GM12873 (cell line): ENCODE results near the gene DMBT1.

Experiments
- TF ChIP-seq, protein P1 (sequence below): IDR thresholded peaks from 2 replicates; pipeline ENCODE4 v1.5.1; 2012; ENCODE audit warnings: low read depth, mild to moderate bottlenecking, moderate library complexity, low read length, control low read depth; ENCODE audit not compliant: insufficient read depth; ENCODE audit errors: missing control alignments

The DMBT1 gene

DNA sequence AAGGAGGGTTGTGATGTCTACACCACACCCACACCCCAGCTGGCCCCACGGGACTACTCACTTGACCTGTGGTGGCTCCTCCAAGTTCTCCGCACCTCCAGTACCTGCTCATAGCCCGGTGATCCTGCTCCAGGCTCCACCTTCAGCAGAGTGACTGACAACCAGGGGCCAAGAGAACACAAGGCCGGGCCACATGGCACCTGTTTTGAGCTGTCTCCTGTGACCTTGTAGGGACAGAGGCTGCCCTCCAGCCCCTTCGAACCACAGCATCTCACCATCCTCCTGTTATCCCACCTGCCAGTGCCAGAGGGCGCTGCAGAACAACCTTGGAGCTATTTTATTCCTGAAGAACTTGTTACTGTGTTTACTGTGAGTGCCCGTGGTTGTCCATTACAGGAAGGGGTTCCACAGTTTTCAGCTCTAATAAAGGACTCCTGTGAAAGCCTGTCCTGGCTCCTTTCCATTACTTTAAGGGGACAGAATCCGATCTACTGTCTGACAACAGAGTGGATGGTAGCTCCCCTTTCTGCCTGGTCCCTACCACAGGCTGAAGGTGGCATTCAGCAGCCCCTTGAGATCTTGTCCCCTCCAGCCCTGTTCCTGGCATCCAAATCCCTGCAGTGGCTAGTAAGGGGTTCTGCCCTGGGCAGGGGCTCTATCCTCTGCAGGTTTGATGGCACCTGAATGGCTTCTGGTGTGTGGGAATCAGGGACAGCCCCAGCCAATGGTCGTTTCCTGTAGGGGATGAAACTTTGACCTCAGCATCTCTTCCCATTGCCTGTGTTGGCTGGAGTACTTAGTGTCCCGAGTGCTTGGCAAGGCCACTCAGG, 88.3 kb downstream of the DMBT1 start:
- TF ChIP-seq, protein P1, sequence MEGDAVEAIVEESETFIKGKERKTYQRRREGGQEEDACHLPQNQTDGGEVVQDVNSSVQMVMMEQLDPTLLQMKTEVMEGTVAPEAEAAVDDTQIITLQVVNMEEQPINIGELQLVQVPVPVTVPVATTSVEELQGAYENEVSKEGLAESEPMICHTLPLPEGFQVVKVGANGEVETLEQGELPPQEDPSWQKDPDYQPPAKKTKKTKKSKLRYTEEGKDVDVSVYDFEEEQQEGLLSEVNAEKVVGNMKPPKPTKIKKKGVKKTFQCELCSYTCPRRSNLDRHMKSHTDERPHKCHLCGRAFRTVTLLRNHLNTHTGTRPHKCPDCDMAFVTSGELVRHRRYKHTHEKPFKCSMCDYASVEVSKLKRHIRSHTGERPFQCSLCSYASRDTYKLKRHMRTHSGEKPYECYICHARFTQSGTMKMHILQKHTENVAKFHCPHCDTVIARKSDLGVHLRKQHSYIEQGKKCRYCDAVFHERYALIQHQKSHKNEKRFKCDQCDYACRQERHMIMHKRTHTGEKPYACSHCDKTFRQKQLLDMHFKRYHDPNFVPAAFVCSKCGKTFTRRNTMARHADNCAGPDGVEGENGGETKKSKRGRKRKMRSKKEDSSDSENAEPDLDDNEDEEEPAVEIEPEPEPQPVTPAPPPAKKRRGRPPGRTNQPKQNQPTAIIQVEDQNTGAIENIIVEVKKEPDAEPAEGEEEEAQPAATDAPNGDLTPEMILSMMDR, result peak; percentile 77

DNA sequence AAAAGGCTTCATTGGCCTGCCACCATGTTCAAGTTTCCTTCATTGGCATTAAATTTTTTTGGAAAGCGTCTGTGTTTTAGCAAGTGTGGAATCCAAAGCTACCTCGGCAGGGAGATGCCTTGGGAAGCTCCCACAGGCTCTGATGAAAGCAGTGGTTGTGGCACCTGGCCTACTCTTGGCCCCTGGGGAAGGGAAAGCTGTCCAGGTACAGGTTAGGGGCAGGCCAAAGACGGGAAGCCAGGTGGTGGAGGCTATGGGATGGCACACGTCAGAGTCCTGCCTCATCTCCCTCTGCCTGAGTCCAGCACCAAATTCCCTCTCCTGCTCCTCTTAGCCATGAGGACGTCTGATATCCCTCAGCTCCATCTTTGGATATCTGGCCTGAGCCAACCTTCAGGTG, 89.3 kb downstream of the DMBT1 start:
- TF ChIP-seq, protein P1, result no peak

DNA sequence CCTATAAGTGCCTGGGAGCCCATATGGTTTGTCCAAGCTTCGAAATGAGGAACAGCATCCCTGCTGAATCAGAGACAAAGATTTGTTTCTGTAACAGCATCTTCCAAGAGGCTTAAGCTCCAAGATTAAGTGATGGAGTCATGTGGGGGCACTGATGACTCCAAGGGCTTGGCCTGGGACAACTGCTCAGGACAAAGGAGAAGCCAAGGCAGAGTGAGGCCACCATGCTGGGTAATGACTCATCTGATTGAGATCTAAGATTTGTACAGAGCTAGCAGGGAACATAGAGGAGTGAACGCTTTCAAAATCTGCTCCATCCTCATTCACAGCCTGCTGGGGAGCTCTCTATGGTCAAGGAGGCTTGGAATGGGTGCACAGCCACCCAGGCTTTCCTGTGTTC, 89.8 kb downstream of the DMBT1 start:
- TF ChIP-seq, protein P1, result no peak

DNA sequence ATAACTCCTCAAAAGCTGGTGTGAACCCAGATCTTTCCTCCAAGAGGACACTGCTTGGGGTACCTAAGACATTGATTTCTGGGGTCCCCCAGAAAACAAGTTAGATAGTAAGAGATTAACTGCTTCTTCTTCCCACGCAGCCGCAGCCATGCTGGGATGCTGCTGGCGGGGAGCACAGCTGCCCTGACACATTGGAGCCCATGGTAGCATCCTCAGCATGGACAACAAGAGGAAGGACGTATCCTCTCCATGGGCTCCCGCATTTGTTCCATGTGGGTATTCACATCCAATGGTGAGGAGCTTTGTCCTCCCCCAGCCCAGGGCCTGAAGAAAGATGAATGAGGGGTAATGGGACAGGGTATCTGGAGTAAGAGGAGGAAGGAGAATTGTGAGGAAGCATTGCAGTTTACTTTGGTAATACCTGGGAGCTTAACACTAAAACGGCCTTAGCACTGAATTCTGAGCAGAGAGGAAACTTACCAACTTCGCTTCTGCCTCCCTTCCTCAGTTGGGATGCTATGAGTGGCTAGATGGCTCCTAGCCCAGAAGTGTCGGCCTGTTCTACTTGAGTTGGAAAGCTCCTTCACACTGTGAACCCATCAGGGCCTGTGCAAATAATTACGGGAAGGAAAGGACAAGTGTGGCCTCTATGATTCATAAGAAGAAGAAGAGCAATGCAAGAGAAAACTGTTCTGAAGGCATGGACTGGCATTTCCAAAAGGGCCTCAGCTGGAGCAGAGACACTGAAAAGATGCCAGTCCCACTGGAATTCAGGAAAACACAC, 95.2 kb downstream of the DMBT1 start:
- TF ChIP-seq, protein P1, result no peak

DNA sequence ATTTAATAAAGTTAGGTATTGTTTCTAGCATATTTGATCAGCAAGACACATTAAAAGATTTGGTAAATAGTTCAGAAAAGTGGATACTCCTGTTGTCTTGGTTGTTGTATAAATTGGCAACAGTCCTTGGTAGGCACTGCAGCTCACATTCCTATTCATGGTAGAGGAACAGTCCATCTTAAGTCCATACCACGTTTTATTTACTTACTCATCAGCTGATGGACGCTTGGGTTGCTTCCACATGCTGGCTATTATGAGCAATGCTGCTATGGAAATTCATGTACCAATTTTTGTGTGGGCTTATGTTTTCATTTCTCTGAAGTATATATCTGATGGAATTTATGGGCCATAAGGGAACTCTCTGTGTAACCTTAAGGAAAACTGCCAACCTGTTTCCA, 95.8 kb downstream of the DMBT1 start:
- TF ChIP-seq, protein P1, result no peak

DNA sequence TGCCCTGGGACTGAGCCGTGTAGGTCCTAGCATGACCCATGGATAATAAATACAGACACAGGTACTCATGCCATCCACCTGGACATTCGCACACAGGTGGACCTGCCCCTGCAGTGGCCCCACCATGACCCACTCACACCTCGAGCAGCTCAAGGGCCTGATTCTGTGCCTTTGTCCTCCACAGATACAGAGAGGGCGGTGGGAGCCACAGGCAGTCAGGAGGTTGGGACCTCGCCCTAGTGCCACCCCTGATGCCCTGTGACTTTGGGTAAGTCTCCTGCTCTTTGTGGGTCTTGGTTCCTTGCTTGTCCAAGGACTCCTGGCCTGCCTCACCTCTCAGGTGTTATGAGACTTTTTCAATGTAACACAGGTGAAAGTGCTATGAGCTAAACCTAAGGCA, 96.2 kb downstream of the DMBT1 start:
- TF ChIP-seq, protein P1, result no peak

DNA sequence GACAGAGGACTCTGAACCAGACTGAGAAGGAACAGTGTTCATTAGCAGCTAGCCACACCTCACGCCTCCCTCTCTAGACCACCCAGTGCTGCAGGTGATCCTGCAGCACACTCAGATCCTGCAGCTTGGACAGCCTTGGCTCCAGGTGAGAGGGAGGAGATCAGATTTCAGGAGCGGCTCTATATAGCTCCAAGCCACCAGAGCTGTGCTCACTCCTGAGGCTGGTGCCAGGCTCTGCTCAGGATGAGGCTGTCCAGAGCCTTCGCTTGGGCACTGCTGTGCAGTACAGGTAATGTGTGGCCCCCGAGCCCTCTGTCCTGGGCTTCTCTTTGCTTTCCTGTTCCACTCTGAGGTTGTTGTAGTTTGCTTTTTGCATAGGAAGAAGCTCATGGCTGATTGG, 96.7 kb downstream of the DMBT1 start:
- TF ChIP-seq, protein P1, result no peak
